ENCODE data around the gene MEGF6.

Gene MEGF6

DNA sequence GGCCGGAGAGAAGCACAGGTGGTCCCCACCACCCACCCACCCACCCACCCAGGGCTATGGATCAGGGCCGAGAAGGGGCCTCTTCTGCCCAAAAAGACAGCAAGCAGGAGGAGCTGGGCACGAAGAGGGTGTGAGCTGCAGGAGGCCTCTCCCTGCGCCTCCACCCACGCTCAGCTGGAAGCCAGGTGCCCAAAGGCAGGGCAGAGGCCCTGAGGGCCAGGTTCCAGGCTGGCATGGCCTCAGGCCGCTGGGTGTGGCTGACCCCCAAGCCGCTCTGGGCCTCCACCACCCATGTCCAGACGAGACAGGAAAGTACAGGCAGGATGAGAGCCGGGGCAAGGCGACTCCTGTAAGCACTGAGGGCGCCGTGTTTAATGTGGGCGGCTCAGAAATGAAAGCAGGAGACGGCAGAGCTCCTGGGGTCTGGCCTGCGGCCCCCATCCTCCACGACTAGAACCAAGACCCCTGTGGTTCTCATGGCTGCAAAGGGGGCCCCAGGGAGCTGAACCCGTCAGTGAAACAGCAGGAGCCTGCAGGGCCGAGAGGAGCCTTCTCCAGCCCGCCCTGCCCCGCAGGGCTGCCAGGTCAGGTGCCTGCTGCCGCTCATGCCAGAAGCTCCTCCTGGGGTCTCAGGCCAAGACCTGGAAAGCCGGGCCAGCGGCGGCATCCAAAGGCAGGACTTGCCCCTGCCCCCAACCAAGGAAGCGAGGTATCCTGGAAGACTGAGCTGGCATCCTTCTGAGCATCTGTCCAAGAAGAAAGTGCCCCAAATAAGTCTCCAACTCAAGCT, 56.0 kb downstream of the MEGF6 start:
- DNase-seq (ENCODE audit: low read depth in 1 of 2, low spot score in 1 of 2) = no peak
- TF ChIP-seq GABPA (IDR thresholded peaks at IDR 0.05; ENCODE audit: low read depth) (no peak), POLR2AphosphoS5 (IDR thresholded peaks at IDR 0.05; ENCODE audit: low read depth) (no peak), SPI1 (IDR thresholded peaks at IDR 0.05; ENCODE audit: borderline replicate concordance, low read depth) (no peak)
- TF ChIP-seq, protein P1, sequence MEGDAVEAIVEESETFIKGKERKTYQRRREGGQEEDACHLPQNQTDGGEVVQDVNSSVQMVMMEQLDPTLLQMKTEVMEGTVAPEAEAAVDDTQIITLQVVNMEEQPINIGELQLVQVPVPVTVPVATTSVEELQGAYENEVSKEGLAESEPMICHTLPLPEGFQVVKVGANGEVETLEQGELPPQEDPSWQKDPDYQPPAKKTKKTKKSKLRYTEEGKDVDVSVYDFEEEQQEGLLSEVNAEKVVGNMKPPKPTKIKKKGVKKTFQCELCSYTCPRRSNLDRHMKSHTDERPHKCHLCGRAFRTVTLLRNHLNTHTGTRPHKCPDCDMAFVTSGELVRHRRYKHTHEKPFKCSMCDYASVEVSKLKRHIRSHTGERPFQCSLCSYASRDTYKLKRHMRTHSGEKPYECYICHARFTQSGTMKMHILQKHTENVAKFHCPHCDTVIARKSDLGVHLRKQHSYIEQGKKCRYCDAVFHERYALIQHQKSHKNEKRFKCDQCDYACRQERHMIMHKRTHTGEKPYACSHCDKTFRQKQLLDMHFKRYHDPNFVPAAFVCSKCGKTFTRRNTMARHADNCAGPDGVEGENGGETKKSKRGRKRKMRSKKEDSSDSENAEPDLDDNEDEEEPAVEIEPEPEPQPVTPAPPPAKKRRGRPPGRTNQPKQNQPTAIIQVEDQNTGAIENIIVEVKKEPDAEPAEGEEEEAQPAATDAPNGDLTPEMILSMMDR (IDR thresholded peaks at IDR 0.05; ENCODE audit: insufficient read depth, low read length) = no peak
- TF ChIP-seq, protein P2, sequence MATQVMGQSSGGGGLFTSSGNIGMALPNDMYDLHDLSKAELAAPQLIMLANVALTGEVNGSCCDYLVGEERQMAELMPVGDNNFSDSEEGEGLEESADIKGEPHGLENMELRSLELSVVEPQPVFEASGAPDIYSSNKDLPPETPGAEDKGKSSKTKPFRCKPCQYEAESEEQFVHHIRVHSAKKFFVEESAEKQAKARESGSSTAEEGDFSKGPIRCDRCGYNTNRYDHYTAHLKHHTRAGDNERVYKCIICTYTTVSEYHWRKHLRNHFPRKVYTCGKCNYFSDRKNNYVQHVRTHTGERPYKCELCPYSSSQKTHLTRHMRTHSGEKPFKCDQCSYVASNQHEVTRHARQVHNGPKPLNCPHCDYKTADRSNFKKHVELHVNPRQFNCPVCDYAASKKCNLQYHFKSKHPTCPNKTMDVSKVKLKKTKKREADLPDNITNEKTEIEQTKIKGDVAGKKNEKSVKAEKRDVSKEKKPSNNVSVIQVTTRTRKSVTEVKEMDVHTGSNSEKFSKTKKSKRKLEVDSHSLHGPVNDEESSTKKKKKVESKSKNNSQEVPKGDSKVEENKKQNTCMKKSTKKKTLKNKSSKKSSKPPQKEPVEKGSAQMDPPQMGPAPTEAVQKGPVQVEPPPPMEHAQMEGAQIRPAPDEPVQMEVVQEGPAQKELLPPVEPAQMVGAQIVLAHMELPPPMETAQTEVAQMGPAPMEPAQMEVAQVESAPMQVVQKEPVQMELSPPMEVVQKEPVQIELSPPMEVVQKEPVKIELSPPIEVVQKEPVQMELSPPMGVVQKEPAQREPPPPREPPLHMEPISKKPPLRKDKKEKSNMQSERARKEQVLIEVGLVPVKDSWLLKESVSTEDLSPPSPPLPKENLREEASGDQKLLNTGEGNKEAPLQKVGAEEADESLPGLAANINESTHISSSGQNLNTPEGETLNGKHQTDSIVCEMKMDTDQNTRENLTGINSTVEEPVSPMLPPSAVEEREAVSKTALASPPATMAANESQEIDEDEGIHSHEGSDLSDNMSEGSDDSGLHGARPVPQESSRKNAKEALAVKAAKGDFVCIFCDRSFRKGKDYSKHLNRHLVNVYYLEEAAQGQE (IDR thresholded peaks at IDR 0.05; ENCODE audit: insufficient replicate concordance, low read depth) = no peak
- Histone ChIP-seq H3K4me3 (replicated peaks; ENCODE audit: insufficient read depth, low read length) (no peak overlapping the region), H3K27ac (replicated peaks) (no peak overlapping the region), H3K27me3 (ENCODE audit: insufficient read depth, poor library complexity, severe bottlenecking) (no peaks in the 10 kb centered on the region)

DNA sequence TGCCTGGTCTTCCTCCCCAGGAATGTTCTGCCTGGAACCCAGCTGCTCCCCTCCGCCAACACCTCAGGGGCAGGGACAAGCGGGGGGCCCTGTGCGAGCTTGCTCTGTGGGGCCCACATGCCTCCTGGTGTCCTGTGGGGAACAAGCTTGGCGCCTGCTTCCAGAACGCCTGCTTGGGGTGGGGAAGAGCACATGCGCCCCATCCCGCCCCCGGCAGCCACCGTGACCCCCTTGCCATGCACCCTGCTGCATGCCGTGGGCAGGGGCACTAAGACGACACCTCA, 57.4 kb downstream of the MEGF6 start:
- H3K27ac ChIP-seq (replicated peaks) = no peak overlapping the region
- TF ChIP-seq GABPA (IDR thresholded peaks at IDR 0.05; ENCODE audit: low read depth) = no peak
- TF ChIP-seq, protein P1 (IDR thresholded peaks at IDR 0.05; ENCODE audit: insufficient read depth, low read length) = no peak
- no peak for TF ChIP-seq POLR2AphosphoS5 (IDR thresholded peaks at IDR 0.05; ENCODE audit: low read depth)
- no peak for TF ChIP-seq SPI1 (IDR thresholded peaks at IDR 0.05; ENCODE audit: borderline replicate concordance, low read depth)
- TF ChIP-seq, protein P2 (IDR thresholded peaks at IDR 0.05; ENCODE audit: insufficient replicate concordance, low read depth) = no peak
- no peak for DNase-seq (ENCODE audit: low read depth in 1 of 2, low spot score in 1 of 2)
- H3K4me3 ChIP-seq (replicated peaks; ENCODE audit: insufficient read depth, low read length) = no peak overlapping the region
- H3K27me3 ChIP-seq (ENCODE audit: insufficient read depth, poor library complexity, severe bottlenecking) = no peaks in the 10 kb centered on the region

DNA sequence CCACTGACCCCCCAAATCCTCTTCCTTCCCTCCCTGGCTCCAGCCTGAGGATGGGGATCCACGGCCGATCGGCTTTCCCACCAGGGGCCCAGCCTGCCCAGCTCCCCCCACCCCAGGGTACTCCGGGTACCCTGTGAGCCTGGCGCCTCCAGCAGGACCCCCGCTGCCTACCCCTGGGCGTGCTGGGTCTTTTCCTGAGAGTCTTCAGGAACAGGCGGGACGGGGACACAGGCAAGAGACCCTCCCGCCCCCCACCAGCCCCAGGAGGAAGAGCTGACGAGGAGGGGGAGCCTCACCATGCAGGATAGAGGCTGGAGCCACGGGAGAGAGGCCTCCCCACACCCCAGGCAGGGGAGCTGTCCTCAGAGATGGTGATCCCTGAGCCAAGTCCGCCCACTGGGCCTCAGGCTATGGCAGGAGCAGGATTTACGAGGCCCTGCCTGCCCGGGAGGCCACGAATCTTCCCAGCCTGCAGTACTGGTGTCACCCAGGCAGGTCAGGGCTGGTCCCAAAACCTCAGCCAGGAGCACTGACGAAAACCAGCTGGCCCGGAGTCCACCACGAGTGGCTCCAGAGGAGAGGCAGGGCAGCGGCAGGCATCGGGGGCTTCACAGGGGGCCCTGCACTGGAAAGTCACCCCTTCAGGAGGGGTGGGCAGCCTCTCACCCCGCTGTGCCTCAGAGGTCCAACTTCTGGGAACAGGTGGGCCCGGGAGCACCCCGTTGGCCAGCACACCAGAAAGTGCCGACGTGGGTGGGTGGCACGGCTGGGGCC, 58.0 kb downstream of the MEGF6 start:
- H3K27ac ChIP-seq (replicated peaks) = no peak overlapping the region
- no peak overlapping the region for H3K4me3 ChIP-seq (replicated peaks; ENCODE audit: insufficient read depth, low read length)
- no peak for TF ChIP-seq POLR2AphosphoS5 (IDR thresholded peaks at IDR 0.05; ENCODE audit: low read depth)
- H3K27me3 ChIP-seq (ENCODE audit: insufficient read depth, poor library complexity, severe bottlenecking) = no peaks in the 10 kb centered on the region
- DNase-seq (ENCODE audit: low read depth in 1 of 2, low spot score in 1 of 2) = no peak

DNA sequence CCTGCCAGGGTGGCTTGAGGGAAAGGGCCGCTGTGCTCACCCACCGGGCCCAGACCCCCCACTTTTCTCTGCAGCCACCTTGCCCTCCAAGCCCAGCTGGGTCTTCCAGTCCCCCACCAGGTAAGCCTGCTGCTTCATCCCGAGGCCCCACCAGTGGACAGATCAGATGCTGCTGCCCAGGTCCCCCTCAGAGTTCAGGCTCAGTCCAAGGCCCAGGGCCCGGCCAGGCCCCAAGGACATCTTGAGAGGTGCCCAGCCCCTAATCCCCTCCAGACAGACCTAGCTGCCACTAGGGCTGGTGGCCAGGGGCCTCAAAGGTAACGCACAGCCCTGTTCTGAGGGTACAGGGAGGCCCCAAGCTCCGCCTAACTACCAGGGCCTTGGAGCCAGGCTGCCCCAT, 58.6 kb downstream of the MEGF6 start:
- Histone ChIP-seq H3K27me3 (ENCODE audit: insufficient read depth, poor library complexity, severe bottlenecking) (no peaks in the 10 kb centered on the region), H3K4me3 (replicated peaks; ENCODE audit: insufficient read depth, low read length) (no peak overlapping the region), H3K27ac (replicated peaks) (no peak overlapping the region)
- no peak for DNase-seq (ENCODE audit: low read depth in 1 of 2, low spot score in 1 of 2)
- TF ChIP-seq, protein P1 (IDR thresholded peaks at IDR 0.05; ENCODE audit: insufficient read depth, low read length) = no peak
